Neural progenitor cell (in vitro differentiated cells): Measurements from ENCODE around the gene LRRC7. TPM values are rescaled to one million over a fixed set of nuclear protein-coding genes. Genes with fewer than 3 reads are reported as not detected.

Experiments used
- DNase-seq: peaks from one replicate; pipeline ENCODE4 v3.0.0-alpha.2; 2016; ENCODE audit warnings: low spot score
- H2AFZ ChIP-seq: fragments of 200-600 bp; sonication (generic); replicated peaks from 2 replicates; pipeline ENCODE4 v1.6.1; 2016; ENCODE audit warnings: antibody characterized with exemption
- H3F3A ChIP-seq: fragments of 200-600 bp; sonication (generic); 2 replicates; pipeline ENCODE4 v1.6.1; 2016; ENCODE audit warnings: antibody characterized with exemption, low read depth
- H3K27ac ChIP-seq: fragments of 200-600 bp; sonication (generic); 2 replicates; pipeline ENCODE4 v1.5.1; 2016; ENCODE audit warnings: mild to moderate bottlenecking
- H3K27me3 ChIP-seq: fragments of 200-600 bp; sonication (generic); 2 replicates; pipeline ENCODE4 v1.6.1; 2016; ENCODE audit warnings: mild to moderate bottlenecking, moderate library complexity
- H3K36me3 ChIP-seq: fragments of 200-600 bp; sonication (generic); 2 replicates; pipeline ENCODE4 v1.5.1; 2016
- H3K4me1 ChIP-seq: fragments of 200-600 bp; sonication (generic); 2 replicates; pipeline ENCODE4 v1.6.1; 2016; ENCODE audit warnings: mixed run types
- H3K4me2 ChIP-seq: fragments of 200-600 bp; sonication (generic); 2 replicates; pipeline ENCODE4 v1.6.1; 2016
- H3K4me3 ChIP-seq: fragments of 200-600 bp; sonication (generic); 2 replicates; pipeline ENCODE4 v1.5.1; 2016
- H3K79me2 ChIP-seq: fragments of 200-600 bp; sonication (generic); 2 replicates; pipeline ENCODE4 v1.6.1; 2016; ENCODE audit warnings: low read depth
- H3K9ac ChIP-seq: fragments of 200-600 bp; sonication (generic); 2 replicates; pipeline ENCODE4 v1.6.1; 2016
- H3K9me3 ChIP-seq: fragments of 200-600 bp; sonication (generic); 2 replicates; pipeline ENCODE4 v1.5.1; 2016; ENCODE audit warnings: low read depth
- H4K20me1 ChIP-seq: fragments of 200-600 bp; sonication (generic); 2 replicates; pipeline ENCODE4 v1.6.1; 2016; ENCODE audit warnings: low read depth
- H3K27ac Mint-ChIP-seq: 3 replicates; pipeline ENCODE4 v1.8.0; 2021; ENCODE audit warnings: mixed read lengths
- H3K27me3 Mint-ChIP-seq: 2 replicates; pipeline ENCODE4 v1.8.0; 2022; ENCODE audit warnings: low read depth, mild to moderate bottlenecking, inconsistent platforms, moderate library complexity, mixed read lengths; ENCODE audit not compliant: insufficient read depth
- H3K36me3 Mint-ChIP-seq: 3 replicates; pipeline ENCODE4 v1.8.0; 2021; ENCODE audit warnings: mixed read lengths
- H3K4me1 Mint-ChIP-seq: 3 replicates; pipeline ENCODE4 v1.8.0; 2021; ENCODE audit warnings: mixed read lengths
- H3K4me3 Mint-ChIP-seq: 3 replicates; pipeline ENCODE4 v1.8.0; 2021; ENCODE audit warnings: mild to moderate bottlenecking, moderate library complexity, mixed read lengths
- H3K9me3 Mint-ChIP-seq: 3 replicates; pipeline ENCODE4 v1.8.0; 2020; ENCODE audit warnings: mixed read lengths
- EZH2 ChIP-seq: fragments of 200-600 bp; sonication (generic); IDR thresholded peaks from 2 replicates; pipeline ENCODE4 v1.6.1; 2017; ENCODE audit warnings: antibody characterized with exemption, mild to moderate bottlenecking, moderate library complexity
- EZH2phosphoT487 ChIP-seq: fragments of 200-600 bp; sonication (generic); IDR thresholded peaks from 2 replicates; pipeline ENCODE4 v1.6.1; 2017; ENCODE audit warnings: antibody characterized with exemption
- total RNA-seq: library from RNA; depleted of rRNA; stranded (reverse); fragments of >200 nt; gene quantifications from 2 replicates; pipeline ENCODE4 v1.2.3, GENCODE V29; 2015; ENCODE audit warnings: low replicate concordance
- TF ChIP-seq, protein P1 (sequence below): fragments of 200-600 bp; sonication (generic); IDR thresholded peaks from 2 replicates; pipeline ENCODE4 v1.5.1; 2017; ENCODE audit warnings: antibody characterized with exemption, mild to moderate bottlenecking

The LRRC7 gene
- total RNA-seq, 1 donor from 2014 or later = not detected

DNA sequence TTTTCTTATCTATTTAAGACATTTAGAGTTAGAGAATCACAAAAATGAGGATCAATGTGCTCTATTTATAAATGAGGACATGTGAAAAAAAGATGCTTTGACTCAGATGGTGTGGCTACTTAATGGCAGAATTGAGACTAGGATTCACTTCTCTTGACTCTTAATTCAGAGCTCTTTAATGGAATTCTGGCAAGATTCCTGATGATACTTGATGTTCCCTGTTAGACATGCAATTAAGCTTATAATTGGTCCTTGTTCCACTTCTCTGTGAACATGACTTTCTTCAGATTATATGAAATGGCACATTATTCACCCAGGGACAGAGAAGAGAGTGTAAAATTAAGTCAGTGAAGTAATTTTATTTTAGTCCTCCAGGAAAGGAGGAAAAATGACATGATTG lies 165.3 kb downstream of the LRRC7 start:
- peaks cover 5% of the 10 kb centered on the region for H3K4me1 Mint-ChIP-seq
- no peaks in the 10 kb centered on the region for H4K20me1 ChIP-seq
- H3K27me3 Mint-ChIP-seq = no peaks in the 10 kb centered on the region

DNA sequence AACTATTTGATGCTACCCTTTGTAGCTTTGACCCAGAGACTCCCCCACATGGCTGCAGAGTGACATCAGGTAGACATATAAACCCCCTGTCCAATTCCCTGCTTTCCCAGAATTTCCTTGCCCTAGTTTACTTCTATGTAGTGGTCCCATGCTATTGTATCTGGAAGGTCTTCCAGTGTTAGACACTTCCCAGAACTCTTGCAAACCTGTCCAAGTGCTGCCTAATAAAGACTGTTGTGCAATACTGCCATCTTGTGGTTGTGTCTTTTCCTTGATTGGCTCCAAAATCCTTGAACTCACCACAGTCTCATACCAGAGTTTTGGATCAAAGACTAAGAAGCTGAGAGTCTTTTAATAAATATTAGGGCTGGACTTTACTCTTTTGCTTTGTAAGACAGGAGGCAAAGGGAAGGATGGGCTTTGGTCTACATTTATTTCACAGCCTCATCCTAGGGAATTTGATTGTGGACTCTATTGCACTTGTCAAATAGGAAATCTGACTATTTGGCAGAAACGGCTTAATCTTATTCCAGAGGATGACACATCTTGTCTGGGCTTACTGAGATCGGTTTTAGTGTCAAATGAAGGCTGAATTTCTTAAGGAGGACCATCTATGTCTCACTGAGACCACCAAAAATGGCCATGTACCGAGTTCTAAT lies 169.9 kb downstream of the LRRC7 start:
- H3K36me3 ChIP-seq = no peaks in the 10 kb centered on the region
- H3K79me2 ChIP-seq = no peaks in the 10 kb centered on the region
- peaks cover 6% of the 10 kb centered on the region for H3K36me3 Mint-ChIP-seq
- H3K27me3 ChIP-seq = no peaks in the 10 kb centered on the region
- no peaks in the 10 kb centered on the region for H3F3A ChIP-seq
- peak overlapping the region; percentile 40 for H3K27ac Mint-ChIP-seq
- DNase-seq = peak; percentile 81
- no peaks in the 10 kb centered on the region for H3K27me3 Mint-ChIP-seq
- H3K27ac ChIP-seq = no peak overlapping the region
- H3K4me3 Mint-ChIP-seq = no peak overlapping the region
- no peak overlapping the region for H2AFZ ChIP-seq
- peaks cover 4% of the 10 kb centered on the region for H3K4me1 ChIP-seq
- TF ChIP-seq EZH2phosphoT487 (no peak), EZH2 (no peak)
- TF ChIP-seq, protein P1, sequence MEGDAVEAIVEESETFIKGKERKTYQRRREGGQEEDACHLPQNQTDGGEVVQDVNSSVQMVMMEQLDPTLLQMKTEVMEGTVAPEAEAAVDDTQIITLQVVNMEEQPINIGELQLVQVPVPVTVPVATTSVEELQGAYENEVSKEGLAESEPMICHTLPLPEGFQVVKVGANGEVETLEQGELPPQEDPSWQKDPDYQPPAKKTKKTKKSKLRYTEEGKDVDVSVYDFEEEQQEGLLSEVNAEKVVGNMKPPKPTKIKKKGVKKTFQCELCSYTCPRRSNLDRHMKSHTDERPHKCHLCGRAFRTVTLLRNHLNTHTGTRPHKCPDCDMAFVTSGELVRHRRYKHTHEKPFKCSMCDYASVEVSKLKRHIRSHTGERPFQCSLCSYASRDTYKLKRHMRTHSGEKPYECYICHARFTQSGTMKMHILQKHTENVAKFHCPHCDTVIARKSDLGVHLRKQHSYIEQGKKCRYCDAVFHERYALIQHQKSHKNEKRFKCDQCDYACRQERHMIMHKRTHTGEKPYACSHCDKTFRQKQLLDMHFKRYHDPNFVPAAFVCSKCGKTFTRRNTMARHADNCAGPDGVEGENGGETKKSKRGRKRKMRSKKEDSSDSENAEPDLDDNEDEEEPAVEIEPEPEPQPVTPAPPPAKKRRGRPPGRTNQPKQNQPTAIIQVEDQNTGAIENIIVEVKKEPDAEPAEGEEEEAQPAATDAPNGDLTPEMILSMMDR = peak; percentile 77
- H4K20me1 ChIP-seq = no peaks in the 10 kb centered on the region
- H3K4me2 ChIP-seq = no peak overlapping the region
- peaks cover 12% of the 10 kb centered on the region for H3K9me3 Mint-ChIP-seq
- H3K4me3 ChIP-seq = no peak overlapping the region
- no peak overlapping the region for H3K9ac ChIP-seq
- peaks cover 30% of the 10 kb centered on the region for H3K4me1 Mint-ChIP-seq
- H3K9me3 ChIP-seq = no peaks in the 10 kb centered on the region

More for the DNA sequence above, 165.3 kb downstream of the LRRC7 start:
- DNase-seq = no peak
- H2AFZ ChIP-seq = no peak overlapping the region
- H3K4me1 ChIP-seq = no peaks in the 10 kb centered on the region
- H3F3A ChIP-seq = no peaks in the 10 kb centered on the region
- H3K79me2 ChIP-seq = no peaks in the 10 kb centered on the region
- no peak overlapping the region for H3K4me2 ChIP-seq
- no peak overlapping the region for H3K4me3 ChIP-seq
- H3K27me3 ChIP-seq = no peaks in the 10 kb centered on the region
- H3K27ac Mint-ChIP-seq = no peak overlapping the region
- no peaks in the 10 kb centered on the region for H3K9me3 ChIP-seq
- H3K9ac ChIP-seq = no peak overlapping the region
- H3K9me3 Mint-ChIP-seq = peaks cover 25% of the 10 kb centered on the region
- H3K36me3 Mint-ChIP-seq = peaks cover 11% of the 10 kb centered on the region
- no peaks in the 10 kb centered on the region for H3K36me3 ChIP-seq
- no peak overlapping the region for H3K27ac ChIP-seq
- TF ChIP-seq, protein P1 = no peak
- TF ChIP-seq EZH2 = no peak
- H3K4me3 Mint-ChIP-seq = no peak overlapping the region

DNA sequence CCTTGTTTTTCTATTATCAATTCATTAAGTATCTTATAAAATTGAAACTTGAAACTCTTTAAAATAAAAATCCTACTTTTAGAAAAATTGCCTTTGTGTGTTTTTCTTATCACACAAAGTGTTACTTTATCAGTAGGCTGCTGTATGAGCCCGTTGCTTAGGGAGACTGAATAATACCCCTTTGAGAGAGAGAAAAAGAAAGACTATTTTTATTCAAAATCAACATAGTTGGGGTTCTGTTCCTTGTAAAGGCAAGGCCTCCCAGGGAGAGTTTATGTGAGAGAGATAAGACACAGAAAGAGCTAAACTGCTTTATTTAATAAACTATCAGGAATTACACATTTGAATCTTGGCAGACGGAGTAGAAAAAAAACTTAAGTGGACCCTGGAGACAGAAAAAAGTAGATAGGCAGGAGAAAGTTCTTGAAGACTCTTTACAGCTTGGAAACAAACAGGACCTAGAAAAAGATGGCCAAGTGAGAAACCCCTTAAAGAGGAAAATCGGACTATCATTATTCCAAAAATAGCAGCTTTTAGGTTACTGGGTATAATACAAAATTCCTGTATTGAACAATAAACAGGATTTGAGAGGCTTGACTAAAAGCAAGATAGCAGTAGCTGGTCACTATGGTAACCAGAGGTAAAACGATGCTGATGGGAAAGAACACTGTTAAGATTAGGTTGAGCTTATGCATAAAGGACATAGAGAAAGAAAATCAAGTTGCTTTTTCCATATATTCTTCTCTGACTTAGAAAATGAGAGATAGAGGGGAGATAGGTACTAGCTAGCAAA lies 170.9 kb downstream of the LRRC7 start:
- peak overlapping the region; percentile 65 for H3K27ac Mint-ChIP-seq
- no peak overlapping the region for H3K4me2 ChIP-seq
- no peak overlapping the region for H3K27ac ChIP-seq

More for the DNA sequence above, 170.9 kb downstream of the LRRC7 start:
- Histone ChIP-seq H3K79me2 (no peaks in the 10 kb centered on the region), H2AFZ (no peak overlapping the region), H3K27me3 (no peaks in the 10 kb centered on the region), H3F3A (no peaks in the 10 kb centered on the region), H3K36me3 (no peaks in the 10 kb centered on the region), H3K4me3 (no peak overlapping the region), H3K9ac (no peak overlapping the region), H3K9me3 (no peaks in the 10 kb centered on the region), H4K20me1 (no peaks in the 10 kb centered on the region), H3K4me1 (peaks cover 4% of the 10 kb centered on the region)
- DNase-seq = no peak
- Mint-ChIP-seq H3K9me3 (peaks cover 12% of the 10 kb centered on the region), H3K4me1 (peaks cover 30% of the 10 kb centered on the region), H3K4me3 (no peak overlapping the region), H3K27me3 (no peaks in the 10 kb centered on the region), H3K36me3 (peaks cover 6% of the 10 kb centered on the region)
- TF ChIP-seq, protein P1 = no peak
- no peak for TF ChIP-seq EZH2phosphoT487
- no peak for TF ChIP-seq EZH2
